ENCODE results near the gene CDKL4. TPM values are rescaled to one million over a fixed set of nuclear protein-coding genes. Genes with fewer than 3 reads are reported as not detected.

The CDKL4 gene
- polyA plus RNA-seq, 2 donors, result not detected

- Histone ChIP-seq H3K27me3 (ENCODE audit: control insufficient read depth in 1 of 2, insufficient read depth in 2 of 2, low read length in 2 of 2) (no peaks in the 10 kb centered on the region), H3K4me1 (ENCODE audit: control insufficient read depth in 2 of 2, insufficient read depth in 2 of 2, low read length in 1 of 2) (no peaks in the 10 kb centered on the region), H3K4me3 (ENCODE audit: low read depth in 1 of 2, low read length in 2 of 2) (no peak overlapping the region), H3K9me3 (ENCODE audit: control insufficient read depth in 2 of 2, insufficient read depth in 1 of 2, low read depth in 1 of 2, low read length in 1 of 2) (peaks cover 0 to 3% of the 10 kb centered on the region in 2 donors), H3K27ac (ENCODE audit: low read depth in 2 of 2, low read length in 1 of 2) (no peak overlapping the region), H3K36me3 (ENCODE audit: control insufficient read depth in 2 of 2, insufficient read depth in 2 of 2, low read length in 1 of 2) (no peaks in the 10 kb centered on the region)
- 88 to 90% methylated on average over 6 of the region's 6 CpGs for WGBS, 2 donors
These were observed 3.0 kb downstream of the CDKL4 start for GRCh38 chr2:39240758-39241157.

GRCh38 chr2:39234754-39235153 is 9.0 kb downstream of the CDKL4 start:
- H3K27ac ChIP-seq (ENCODE audit: low read depth in 2 of 2, low read length in 1 of 2), result no peak overlapping the region
- no peaks in the 10 kb centered on the region for H3K4me1 ChIP-seq (ENCODE audit: control insufficient read depth in 2 of 2, insufficient read depth in 2 of 2, low read length in 1 of 2)
- no peak overlapping the region for H3K4me3 ChIP-seq (ENCODE audit: low read depth in 1 of 2, low read length in 2 of 2)
- H3K27me3 ChIP-seq (ENCODE audit: control insufficient read depth in 1 of 2, insufficient read depth in 2 of 2, low read length in 2 of 2), result no peaks in the 10 kb centered on the region
- WGBS, 2 donors, result 93 to 96% methylated on average over 1 of the region's 1 CpG
- H3K36me3 ChIP-seq (ENCODE audit: control insufficient read depth in 2 of 2, insufficient read depth in 2 of 2, low read length in 1 of 2), result no peaks in the 10 kb centered on the region
- no peaks in the 10 kb centered on the region for H3K9me3 ChIP-seq (ENCODE audit: control insufficient read depth in 2 of 2, insufficient read depth in 1 of 2, low read depth in 1 of 2, low read length in 1 of 2)

GRCh38 chr2:39232141-39232540 is 11.6 kb downstream of the CDKL4 start:
- no peaks in the 10 kb centered on the region for H3K36me3 ChIP-seq (ENCODE audit: control insufficient read depth in 2 of 2, insufficient read depth in 2 of 2, low read length in 1 of 2)
- H3K4me3 ChIP-seq (ENCODE audit: low read depth in 1 of 2, low read length in 2 of 2), result no peak overlapping the region

GRCh38 chr2:39228413-39229209 is 15.2 kb downstream of the CDKL4 start:
- no peaks in the 10 kb centered on the region for H3K27me3 ChIP-seq (ENCODE audit: control insufficient read depth in 1 of 2, insufficient read depth in 2 of 2, low read length in 2 of 2)
- no peak overlapping the region for H3K27ac ChIP-seq (ENCODE audit: low read depth in 2 of 2, low read length in 1 of 2)
- H3K36me3 ChIP-seq (ENCODE audit: control insufficient read depth in 2 of 2, insufficient read depth in 2 of 2, low read length in 1 of 2), result no peaks in the 10 kb centered on the region
- 33 to 39% methylated on average over 19 of the region's 19 CpGs for WGBS, 2 donors
- no peak overlapping the region for H3K4me3 ChIP-seq (ENCODE audit: low read depth in 1 of 2, low read length in 2 of 2)
- H3K4me1 ChIP-seq (ENCODE audit: control insufficient read depth in 2 of 2, insufficient read depth in 2 of 2, low read length in 1 of 2), result no peaks in the 10 kb centered on the region
- H3K9me3 ChIP-seq (ENCODE audit: control insufficient read depth in 2 of 2, insufficient read depth in 1 of 2, low read depth in 1 of 2, low read length in 1 of 2), result no peaks in the 10 kb centered on the region

More at GRCh38 chr2:39232141-39232540, 11.6 kb downstream of the CDKL4 start:
- Histone ChIP-seq H3K9me3 (ENCODE audit: control insufficient read depth in 2 of 2, insufficient read depth in 1 of 2, low read depth in 1 of 2, low read length in 1 of 2) (no peaks in the 10 kb centered on the region), H3K4me1 (ENCODE audit: control insufficient read depth in 2 of 2, insufficient read depth in 2 of 2, low read length in 1 of 2) (no peaks in the 10 kb centered on the region), H3K27ac (ENCODE audit: low read depth in 2 of 2, low read length in 1 of 2) (no peak overlapping the region), H3K27me3 (ENCODE audit: control insufficient read depth in 1 of 2, insufficient read depth in 2 of 2, low read length in 2 of 2) (no peaks in the 10 kb centered on the region)

GRCh38 chr2:39227628-39228412 is 15.9 kb downstream of the CDKL4 start:
- Histone ChIP-seq H3K4me3 (ENCODE audit: low read depth in 1 of 2, low read length in 2 of 2) (no peak overlapping the region), H3K27me3 (ENCODE audit: control insufficient read depth in 1 of 2, insufficient read depth in 2 of 2, low read length in 2 of 2) (no peaks in the 10 kb centered on the region)
- 20 to 24% methylated on average over 9 of the region's 9 CpGs for WGBS, 2 donors

GRCh38 chr2:39225567-39225966 is 18.2 kb downstream of the CDKL4 start:
- Histone ChIP-seq H3K27me3 (ENCODE audit: control insufficient read depth in 1 of 2, insufficient read depth in 2 of 2, low read length in 2 of 2) (no peaks in the 10 kb centered on the region), H3K27ac (ENCODE audit: low read depth in 2 of 2, low read length in 1 of 2) (no peak overlapping the region), H3K4me3 (ENCODE audit: low read depth in 1 of 2, low read length in 2 of 2) (no peak overlapping the region), H3K4me1 (ENCODE audit: control insufficient read depth in 2 of 2, insufficient read depth in 2 of 2, low read length in 1 of 2) (no peaks in the 10 kb centered on the region), H3K36me3 (ENCODE audit: control insufficient read depth in 2 of 2, insufficient read depth in 2 of 2, low read length in 1 of 2) (no peaks in the 10 kb centered on the region), H3K9me3 (ENCODE audit: control insufficient read depth in 2 of 2, insufficient read depth in 1 of 2, low read depth in 1 of 2, low read length in 1 of 2) (no peaks in the 10 kb centered on the region)
- WGBS, 2 donors, result 81 to 92% methylated on average over 1 of the region's 1 CpG

More at GRCh38 chr2:39227628-39228412, 15.9 kb downstream of the CDKL4 start:
- H3K9me3 ChIP-seq (ENCODE audit: control insufficient read depth in 2 of 2, insufficient read depth in 1 of 2, low read depth in 1 of 2, low read length in 1 of 2), result no peaks in the 10 kb centered on the region
- H3K27ac ChIP-seq (ENCODE audit: low read depth in 2 of 2, low read length in 1 of 2), result no peak overlapping the region
- H3K4me1 ChIP-seq (ENCODE audit: control insufficient read depth in 2 of 2, insufficient read depth in 2 of 2, low read length in 1 of 2), result no peaks in the 10 kb centered on the region
- H3K36me3 ChIP-seq (ENCODE audit: control insufficient read depth in 2 of 2, insufficient read depth in 2 of 2, low read length in 1 of 2), result no peaks in the 10 kb centered on the region

GRCh38 chr2:39223909-39224308 is 19.9 kb downstream of the CDKL4 start:
- WGBS, 2 donors, result 85 to 89% methylated on average over 1 of the region's 1 CpG
- H3K9me3 ChIP-seq (ENCODE audit: control insufficient read depth in 2 of 2, insufficient read depth in 1 of 2, low read depth in 1 of 2, low read length in 1 of 2), result no peaks in the 10 kb centered on the region
- H3K36me3 ChIP-seq (ENCODE audit: control insufficient read depth in 2 of 2, insufficient read depth in 2 of 2, low read length in 1 of 2), result no peaks in the 10 kb centered on the region
- H3K4me1 ChIP-seq (ENCODE audit: control insufficient read depth in 2 of 2, insufficient read depth in 2 of 2, low read length in 1 of 2), result no peaks in the 10 kb centered on the region
- H3K27me3 ChIP-seq (ENCODE audit: control insufficient read depth in 1 of 2, insufficient read depth in 2 of 2, low read length in 2 of 2), result no peaks in the 10 kb centered on the region
- H3K27ac ChIP-seq (ENCODE audit: low read depth in 2 of 2, low read length in 1 of 2), result no peak overlapping the region
- H3K4me3 ChIP-seq (ENCODE audit: low read depth in 1 of 2, low read length in 2 of 2), result no peak overlapping the region

GRCh38 chr2:39221459-39221858 is 22.3 kb downstream of the CDKL4 start:
- Histone ChIP-seq H3K27ac (ENCODE audit: low read depth in 2 of 2, low read length in 1 of 2) (no peak overlapping the region), H3K4me1 (ENCODE audit: control insufficient read depth in 2 of 2, insufficient read depth in 2 of 2, low read length in 1 of 2) (no peaks in the 10 kb centered on the region), H3K4me3 (ENCODE audit: low read depth in 1 of 2, low read length in 2 of 2) (no peak overlapping the region), H3K36me3 (ENCODE audit: control insufficient read depth in 2 of 2, insufficient read depth in 2 of 2, low read length in 1 of 2) (no peaks in the 10 kb centered on the region), H3K9me3 (ENCODE audit: control insufficient read depth in 2 of 2, insufficient read depth in 1 of 2, low read depth in 1 of 2, low read length in 1 of 2) (no peaks in the 10 kb centered on the region), H3K27me3 (ENCODE audit: control insufficient read depth in 1 of 2, insufficient read depth in 2 of 2, low read length in 2 of 2) (no peaks in the 10 kb centered on the region)
- 95 to 97% methylated on average over 3 of the region's 3 CpGs for WGBS, 2 donors

GRCh38 chr2:39220136-39220535 is 23.6 kb downstream of the CDKL4 start:
- H3K27me3 ChIP-seq (ENCODE audit: control insufficient read depth in 1 of 2, insufficient read depth in 2 of 2, low read length in 2 of 2), result no peaks in the 10 kb centered on the region
- H3K9me3 ChIP-seq (ENCODE audit: control insufficient read depth in 2 of 2, insufficient read depth in 1 of 2, low read depth in 1 of 2, low read length in 1 of 2), result no peaks in the 10 kb centered on the region
- WGBS, 2 donors, result 95 to 98% methylated on average over 2 of the region's 2 CpGs
- H3K36me3 ChIP-seq (ENCODE audit: control insufficient read depth in 2 of 2, insufficient read depth in 2 of 2, low read length in 1 of 2), result no peaks in the 10 kb centered on the region
- H3K4me1 ChIP-seq (ENCODE audit: control insufficient read depth in 2 of 2, insufficient read depth in 2 of 2, low read length in 1 of 2), result no peaks in the 10 kb centered on the region
- no peak overlapping the region for H3K27ac ChIP-seq (ENCODE audit: low read depth in 2 of 2, low read length in 1 of 2)
- no peak overlapping the region for H3K4me3 ChIP-seq (ENCODE audit: low read depth in 1 of 2, low read length in 2 of 2)

All from esophagus (tissue), 2 donors.